Uterus (tissue), 4 donors: Measurements from ENCODE around the gene KCNF1. TPM values are rescaled to one million over a fixed set of nuclear protein-coding genes. Genes with fewer than 3 reads are reported as not detected.

Experiments
- DNase-seq, 2 donors: peaks; one replicate each; pipeline ENCODE4 v3.0.0-alpha.2; 2019 to 2020
- H3K27ac ChIP-seq, 2 donors: fragments of 200-600 bp; sonication (generic); 1 replicate in 1 of 2; 2 replicates in 1 of 2; pipeline ENCODE4 v1.5.1; 2016 to 2018
- H3K27me3 ChIP-seq, 2 donors: fragments of 200-600 bp; sonication (generic); one replicate each; pipeline ENCODE4 v1.5.1; 2018 to 2019; ENCODE audit warnings: control low read depth in 1 of 2
- H3K36me3 ChIP-seq, 2 donors: fragments of 200-600 bp; sonication (generic); one replicate each; pipeline ENCODE4 v1.5.1; 2019; ENCODE audit warnings: control low read depth in 1 of 2
- H3K4me1 ChIP-seq, 2 donors: fragments of 200-600 bp; sonication (generic); one replicate each; pipeline ENCODE4 v1.5.1; 2018 to 2019; ENCODE audit warnings: control low read depth in 1 of 2
- H3K4me3 ChIP-seq, 2 donors: fragments of 200-600 bp; sonication (generic); 1 replicate in 1 of 2; 2 replicates in 1 of 2; pipeline ENCODE4 v1.5.1; 2018 to 2019; ENCODE audit warnings: mild to moderate bottlenecking in 1 of 2
- H3K9me3 ChIP-seq, 2 donors: fragments of 200-600 bp; sonication (generic); one replicate each; pipeline ENCODE4 v1.5.1; 2019; ENCODE audit warnings: control low read depth in 1 of 2
- POLR2A ChIP-seq, 2 donors: fragments of 450-650 bp; IDR thresholded peaks; one replicate each; pipeline ENCODE4 v1.6.1; 2016; ENCODE audit warnings: antibody characterized with exemption in 2 of 2, mild to moderate bottlenecking in 1 of 2, moderate library complexity in 1 of 2
- intact Hi-C: fragments of 100-400 bp; cut with DNase I; formaldehyde crosslinking; loops from one replicate; pipeline ENCODE4 v1.15.1; 2023; ENCODE audit warnings: low total_unique reads
- total RNA-seq, 4 donors: library from RNA; depleted of rRNA in 3 of 4; stranded (reverse); fragments of >200 nt in 3 of 4; gene quantifications; one replicate each; pipeline versions ENCODE4 v1.1.0 to v1.2.4, GENCODE V29; 2014 to 2023
- TF ChIP-seq, protein P1 (sequence below), 4 experiments: fragments of 200-600 bp in 2 of 4; fragments of 450-650 bp in 2 of 4; sonication (generic) in 2 of 4; IDR thresholded peaks; one replicate each; pipeline ENCODE4 v1.5.1; 2016 to 2019; ENCODE audit warnings: antibody characterized with exemption in 4 of 4, mild to moderate bottlenecking in 2 of 4, moderate library complexity in 1 of 4
- donor health status: DM: yes; HTN: yes; CAD: no.

The KCNF1 gene
- total RNA-seq, 4 donors from 2014 or later, result 0.21 TPM; not detected in 3

- TF ChIP-seq, protein P1, sequence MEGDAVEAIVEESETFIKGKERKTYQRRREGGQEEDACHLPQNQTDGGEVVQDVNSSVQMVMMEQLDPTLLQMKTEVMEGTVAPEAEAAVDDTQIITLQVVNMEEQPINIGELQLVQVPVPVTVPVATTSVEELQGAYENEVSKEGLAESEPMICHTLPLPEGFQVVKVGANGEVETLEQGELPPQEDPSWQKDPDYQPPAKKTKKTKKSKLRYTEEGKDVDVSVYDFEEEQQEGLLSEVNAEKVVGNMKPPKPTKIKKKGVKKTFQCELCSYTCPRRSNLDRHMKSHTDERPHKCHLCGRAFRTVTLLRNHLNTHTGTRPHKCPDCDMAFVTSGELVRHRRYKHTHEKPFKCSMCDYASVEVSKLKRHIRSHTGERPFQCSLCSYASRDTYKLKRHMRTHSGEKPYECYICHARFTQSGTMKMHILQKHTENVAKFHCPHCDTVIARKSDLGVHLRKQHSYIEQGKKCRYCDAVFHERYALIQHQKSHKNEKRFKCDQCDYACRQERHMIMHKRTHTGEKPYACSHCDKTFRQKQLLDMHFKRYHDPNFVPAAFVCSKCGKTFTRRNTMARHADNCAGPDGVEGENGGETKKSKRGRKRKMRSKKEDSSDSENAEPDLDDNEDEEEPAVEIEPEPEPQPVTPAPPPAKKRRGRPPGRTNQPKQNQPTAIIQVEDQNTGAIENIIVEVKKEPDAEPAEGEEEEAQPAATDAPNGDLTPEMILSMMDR (IDR thresholded peaks at IDR 0.05), result no peak
- TF ChIP-seq POLR2A (IDR thresholded peaks at IDR 0.05), result no peak
Observed at GRCh38 chr2:10912796-10913455, 1.2 kb downstream of the KCNF1 start.

GRCh38 chr2:10913501-10914271, 2.0 kb downstream of the KCNF1 start:
- H3K4me1 ChIP-seq, result no peaks in the 10 kb centered on the region
- no peaks in the 10 kb centered on the region for H3K36me3 ChIP-seq
- no peak overlapping the region for H3K4me3 ChIP-seq
- peaks cover 0 to 14% of the 10 kb centered on the region in 2 donors for H3K27me3 ChIP-seq
- H3K9me3 ChIP-seq, result no peaks in the 10 kb centered on the region
- intact Hi-C loops, result no loop called here
- H3K27ac ChIP-seq, result no peak overlapping the region
- TF ChIP-seq POLR2A (IDR thresholded peaks at IDR 0.05), result no peak
- TF ChIP-seq, protein P1 (IDR thresholded peaks at IDR 0.05), result no peak
- DNase-seq, result no peak

More at GRCh38 chr2:10912796-10913455, 1.2 kb downstream of the KCNF1 start:
- intact Hi-C loops, result no loop called here
- H3K4me1 ChIP-seq, result no peaks in the 10 kb centered on the region
- H3K9me3 ChIP-seq, result no peaks in the 10 kb centered on the region
- H3K4me3 ChIP-seq, result no peak overlapping the region
- no peaks in the 10 kb centered on the region for H3K36me3 ChIP-seq
- H3K27ac ChIP-seq, result no peak overlapping the region
- no peak for DNase-seq
- peaks cover 0 to 14% of the 10 kb centered on the region in 2 donors for H3K27me3 ChIP-seq

DNA sequence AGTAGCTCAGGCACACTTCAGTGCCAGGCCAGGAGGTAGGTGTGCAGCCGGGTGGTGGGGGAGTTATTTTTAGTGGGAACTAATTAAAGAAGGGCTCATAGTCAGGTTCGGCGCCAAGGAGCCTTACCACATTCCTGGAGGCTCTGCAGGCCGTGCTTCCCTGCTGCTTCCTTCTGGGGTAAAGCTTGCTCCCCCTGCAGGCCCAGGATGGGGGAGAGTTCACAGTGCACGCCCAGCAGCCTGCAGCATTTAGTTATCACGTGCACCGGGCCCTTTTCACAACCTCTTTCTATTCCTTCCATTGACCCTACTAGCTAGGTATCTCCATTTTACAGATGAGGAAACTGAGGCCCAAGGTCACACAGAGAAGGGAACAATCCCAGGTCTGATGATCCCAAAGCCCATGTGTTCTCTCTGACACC, 2.5 kb downstream of the KCNF1 start:
- Histone ChIP-seq H3K27me3 (peaks cover 0 to 14% of the 10 kb centered on the region in 2 donors), H3K27ac (no peak overlapping the region), H3K36me3 (no peaks in the 10 kb centered on the region), H3K9me3 (no peaks in the 10 kb centered on the region), H3K4me3 (no peak overlapping the region), H3K4me1 (no peaks in the 10 kb centered on the region)
- TF ChIP-seq, protein P1 (IDR thresholded peaks at IDR 0.05), result no peak
- no peak for TF ChIP-seq POLR2A (IDR thresholded peaks at IDR 0.05)
- intact Hi-C loops, result no loop called here
- no peak for DNase-seq

DNA sequence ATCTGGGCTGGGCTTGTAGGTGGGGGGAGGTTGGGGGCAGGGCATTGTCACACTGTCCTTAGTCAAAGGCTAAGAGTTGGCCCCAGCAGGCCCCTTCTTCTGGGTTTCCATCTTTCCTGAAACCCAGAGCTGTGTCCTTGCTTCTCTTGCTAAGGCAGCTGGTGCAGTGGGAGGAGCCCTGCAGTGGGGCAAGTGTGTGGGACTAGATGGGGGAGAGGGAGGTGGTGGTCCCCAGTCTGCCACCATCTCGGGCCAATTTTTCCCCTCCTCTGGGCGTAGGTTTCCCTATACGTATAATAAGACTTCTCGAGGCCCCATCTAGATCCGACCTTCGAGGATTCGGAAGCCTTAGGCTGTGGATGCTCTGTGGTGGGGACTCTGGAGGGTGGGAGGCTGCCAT, 3.5 kb downstream of the KCNF1 start:
- Histone ChIP-seq H3K4me3 (no peak overlapping the region), H3K27ac (no peak overlapping the region), H3K27me3 (peaks cover 0 to 14% of the 10 kb centered on the region in 2 donors), H3K9me3 (no peaks in the 10 kb centered on the region), H3K36me3 (no peaks in the 10 kb centered on the region), H3K4me1 (no peaks in the 10 kb centered on the region)
- intact Hi-C loops, result no loop called here
- TF ChIP-seq, protein P1 (IDR thresholded peaks at IDR 0.05), result no peak
- no peak for TF ChIP-seq POLR2A (IDR thresholded peaks at IDR 0.05)
- no peak for DNase-seq

DNA sequence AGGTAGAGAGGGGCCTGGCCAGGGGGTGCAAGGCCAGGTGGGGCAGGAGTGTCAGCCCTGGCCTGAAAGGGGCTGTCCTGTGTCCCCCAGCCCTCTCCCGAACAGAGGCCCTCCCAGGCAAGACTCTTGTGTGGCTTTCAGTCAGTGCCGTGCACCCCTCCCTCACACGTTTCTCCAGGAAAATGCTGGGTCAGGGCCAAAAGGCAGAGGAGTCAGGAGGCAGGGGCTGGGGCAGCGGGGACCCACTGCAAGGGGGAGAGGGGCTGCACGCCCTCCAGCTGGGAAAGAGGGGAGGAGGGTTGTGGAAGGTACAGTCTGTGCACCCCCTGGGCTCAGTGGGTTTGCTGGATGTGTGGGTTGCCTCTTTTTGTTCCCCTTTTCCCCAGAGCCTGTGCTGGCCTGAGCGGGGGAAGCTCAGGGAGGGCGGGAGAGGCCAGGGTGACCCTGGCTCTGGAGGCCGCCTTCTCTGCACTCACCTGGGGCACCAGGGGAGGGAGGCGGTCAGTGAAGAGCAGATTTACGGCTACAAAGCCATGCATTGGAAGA, 4.1 kb downstream of the KCNF1 start:
- no peak overlapping the region for H3K4me3 ChIP-seq
- H3K4me1 ChIP-seq, result no peaks in the 10 kb centered on the region
- no peak for DNase-seq
- peaks cover 0 to 14% of the 10 kb centered on the region in 2 donors for H3K27me3 ChIP-seq
- intact Hi-C loops, result no loop called here
- no peak overlapping the region for H3K27ac ChIP-seq
- TF ChIP-seq, protein P1 (IDR thresholded peaks at IDR 0.05), result no peak
- no peak for TF ChIP-seq POLR2A (IDR thresholded peaks at IDR 0.05)
- H3K36me3 ChIP-seq, result no peaks in the 10 kb centered on the region
- H3K9me3 ChIP-seq, result no peaks in the 10 kb centered on the region
